ENCODE results near the gene S100A1. TPM values are rescaled to one million over a fixed set of nuclear protein-coding genes. Genes with fewer than 3 reads are reported as not detected.

Gene S100A1
- total and polyA plus RNA-seq, 10 of the 15 experiments (the other 5 are each of a cell fraction or from before 2014, with no cell fraction given) = 0.13 to 0.29 TPM; not detected in 8

- ChIA-PET CTCF (interaction anchor here (1.0 to 2.2 kb wide), 3 partner anchors 9 to 114 kb away, joined by 3 to 8 read pairs (median 4); partner anchors contain the start of gene CHTOP), RAD21 (ENCODE audit: unreplicated experiment) (no interaction called here), SMC1A (ENCODE audit: uncharacterized antibody, unreplicated experiment) (interaction anchor here (4.9 kb wide), 1 partner anchor 53 kb away, joined by 31 read pairs; no protein-coding TSS in a partner anchor), POLR2A (interaction anchor here (0.7 kb wide), 2 partner anchors 59 to 1645 kb away, joined by 3 read pairs; partner anchors contain the start of gene S100A2)
- ATAC-seq (no peak), DNase-seq (ENCODE audit: low read depth, low spot score) (no peak), FAIRE-seq (no peak)
- Histone ChIP-seq H3K4me2 (ENCODE audit: control insufficient read depth, insufficient read depth) (no peak overlapping the region), H3K4me1 (ENCODE audit: control insufficient read depth, insufficient read depth, low read length) (peaks cover 14% of the 10 kb centered on the region), H2AFZ (ENCODE audit: control insufficient read depth, low read depth, low read length) (no peak overlapping the region), H3K36me3 (ENCODE audit: control insufficient read depth in 2 of 2, insufficient read depth in 2 of 2, low read length in 1 of 2) (no peaks in the 10 kb centered on the region), H3K9me3 (replicated peaks; ENCODE audit: control insufficient read depth, insufficient read depth, low read length) (no peaks in the 10 kb centered on the region), H3K4me3 (no peak overlapping the region), H3K27me3 (replicated peaks in 1 of 2; ENCODE audit: control insufficient read depth in 2 of 2, insufficient read depth in 2 of 2, low read length in 1 of 2) (no peaks in the 10 kb centered on the region), H4K20me1 (ENCODE audit: control insufficient read depth, insufficient read depth) (no peaks in the 10 kb centered on the region), H3K9ac (ENCODE audit: control insufficient read depth, insufficient read depth, low read length) (no peak overlapping the region), H3K27ac (ENCODE audit: control insufficient read depth, insufficient read depth) (no peak overlapping the region), H3K79me2 (ENCODE audit: control insufficient read depth, insufficient read depth, low read length) (no peaks in the 10 kb centered on the region)
- in situ Hi-C loops (cut with MboI) = no loop called here
- WGBS (ENCODE audit: insufficient coverage, insufficient replicate concordance, low lambda C conversion rate, missing lambda C conversion rate) = 70% methylated on average over 10 of the region's 10 CpGs
- BruUV-seq (replicated peaks) = no TSS peak
- no peak for TF ChIP-seq IRF4 (IDR thresholded peaks at IDR 0.05; ENCODE audit: low read depth, low read length)
- TF ChIP-seq RCOR1 (conservative IDR thresholded peaks at IDR 0.05; ENCODE audit: low read depth, low read length) = no peak
- no peak for TF ChIP-seq HSF1 (IDR thresholded peaks at IDR 0.05; ENCODE audit: low read depth, low read length)
- TF ChIP-seq PAX8 (IDR thresholded peaks at IDR 0.05) = no peak
- TF ChIP-seq REST (IDR thresholded peaks at IDR 0.05; ENCODE audit: low read depth, low read length) = no peak
- no peak for TF ChIP-seq ATF3 (IDR thresholded peaks at IDR 0.05; ENCODE audit: borderline replicate concordance, extremely low read depth, low read depth, low read length)
- no peak for TF ChIP-seq CBX3 (IDR thresholded peaks at IDR 0.05; ENCODE audit: borderline replicate concordance, low read depth)
- no peak for TF ChIP-seq BRCA1 (IDR thresholded peaks at IDR 0.05; ENCODE audit: low read depth, low read length)
- no peak for TF ChIP-seq BCLAF1 (IDR thresholded peaks at IDR 0.05)
- no peak for TF ChIP-seq SIN3A (IDR thresholded peaks at IDR 0.05; ENCODE audit: low read depth, low read length)
- TF ChIP-seq ASH2L (IDR thresholded peaks at IDR 0.05; ENCODE audit: borderline replicate concordance, low read depth) = no peak
- no peak for TF ChIP-seq FOXK2 (IDR thresholded peaks at IDR 0.05)
- no peak for TF ChIP-seq MEF2B (IDR thresholded peaks at IDR 0.05; ENCODE audit: partially characterized antibody, poor library complexity, severe bottlenecking)
- no peak for TF ChIP-seq RAD21 (IDR thresholded peaks at IDR 0.05; ENCODE audit: insufficient read depth, low read depth, low read length)
- no peak for TF ChIP-seq NBN (IDR thresholded peaks at IDR 0.05)
- no peak for TF ChIP-seq NFIC (IDR thresholded peaks at IDR 0.05; ENCODE audit: low read depth, low read length)
- intact Hi-C loops (cut with micrococcal nuclease; ENCODE audit: unreplicated experiment) = no loop called here
These were observed 3.1 kb upstream of the S100A1 start for GRCh38 chr1:153624965-153625611.
